Vagina (tissue), 2 donors: ENCODE data around the gene FBXO41. TPM values are rescaled to one million over a fixed set of nuclear protein-coding genes. Genes with fewer than 3 reads are reported as not detected.
A peak's percentile ranks its signal among the peaks of the same experiment; 100 is the strongest.

ENCODE experiments used
- DNase-seq, 2 donors: peaks; one replicate each; pipeline ENCODE4 v3.0.0-alpha.2; 2017; ENCODE audit errors: extremely low spot score in 2 of 2
- H3K27ac ChIP-seq: fragments of 200-600 bp; sonication (generic); one replicate; pipeline ENCODE4 v1.5.1; 2019
- H3K27me3 ChIP-seq: fragments of 200-600 bp; sonication (generic); one replicate; pipeline ENCODE4 v1.5.1; 2019
- H3K36me3 ChIP-seq, 2 donors: fragments of 200-600 bp; sonication (generic); one replicate each; pipeline ENCODE4 v1.5.1; 2017 to 2019
- H3K4me1 ChIP-seq: fragments of 200-600 bp; sonication (generic); one replicate; pipeline ENCODE4 v1.5.1; 2019
- H3K4me3 ChIP-seq, 2 donors: fragments of 200-600 bp; sonication (generic); 1 replicate in 1 of 2; 2 replicates in 1 of 2; pipeline ENCODE4 v1.5.1; 2016 to 2019
- H3K9me3 ChIP-seq: fragments of 200-600 bp; sonication (generic); one replicate; pipeline ENCODE4 v1.5.1; 2019
- CTCF ChIP-seq, 3 experiments: fragments of 450-650 bp in 2 of 3; fragments of 200-600 bp in 1 of 3; sonication (generic) in 1 of 3; IDR thresholded peaks; one replicate each; pipeline ENCODE4 v1.5.1; 2017 to 2019; ENCODE audit warnings: antibody characterized with exemption in 3 of 3, mild to moderate bottlenecking in 2 of 3, moderate library complexity in 2 of 3
- POLR2A ChIP-seq, 2 donors: fragments of 450-650 bp; IDR thresholded peaks; one replicate each; pipeline ENCODE4 v1.6.1; 2017; ENCODE audit warnings: antibody characterized with exemption in 2 of 2, mild to moderate bottlenecking in 2 of 2, moderate library complexity in 2 of 2
- POLR2AphosphoS5 ChIP-seq, 2 donors: sonication (generic); formaldehyde crosslinking; IDR thresholded peaks; one replicate each; pipeline ENCODE4 v1.9.0; 2017; ENCODE audit warnings: antibody characterized with exemption in 2 of 2, mild to moderate bottlenecking in 2 of 2, low read depth in 1 of 2; ENCODE audit not compliant: insufficient read depth in 1 of 2
- intact Hi-C: fragments of 100-400 bp; cut with DNase I; formaldehyde crosslinking; loops from one replicate; pipeline ENCODE4 v1.15.1; 2023
- total RNA-seq: library from RNA; depleted of rRNA; stranded (reverse); fragments of >200 nt; gene quantifications from one replicate; pipeline ENCODE4 v1.2.3, GENCODE V29; 2016

FBXO41 gene
- total RNA-seq, 1 donor from 2014 or later, result 2.7 TPM

GRCh38 chr2:73268830-73269685, 15.2 kb downstream of the FBXO41 start:
- intact Hi-C loops, result no loop called here
- DNase-seq, result no peak
- H3K27ac ChIP-seq, result no peak overlapping the region
- no peaks in the 10 kb centered on the region for H3K27me3 ChIP-seq
- no peaks in the 10 kb centered on the region for H3K36me3 ChIP-seq
- H3K4me3 ChIP-seq, result peak overlapping the region; percentile 30 to 37
- peaks cover 11% of the 10 kb centered on the region for H3K4me1 ChIP-seq
- no peak for TF ChIP-seq CTCF (IDR thresholded peaks at IDR 0.05)
- no peak for TF ChIP-seq POLR2AphosphoS5 (IDR thresholded peaks at IDR 0.05; ENCODE audit: insufficient read depth in 1 of 2, low read depth in 1 of 2)
- TF ChIP-seq POLR2A (IDR thresholded peaks at IDR 0.05), result no peak
- no peaks in the 10 kb centered on the region for H3K9me3 ChIP-seq

GRCh38 chr2:73268366-73268829, 15.9 kb downstream of the FBXO41 start:
- TF ChIP-seq POLR2A (IDR thresholded peaks at IDR 0.05) (no peak), CTCF (IDR thresholded peaks at IDR 0.05) (no peak), POLR2AphosphoS5 (IDR thresholded peaks at IDR 0.05; ENCODE audit: insufficient read depth in 1 of 2, low read depth in 1 of 2) (no peak)
- Histone ChIP-seq H3K4me1 (peaks cover 11% of the 10 kb centered on the region), H3K4me3 (peak overlapping the region; percentile 30 to 37), H3K27ac (no peak overlapping the region), H3K36me3 (no peaks in the 10 kb centered on the region), H3K27me3 (no peaks in the 10 kb centered on the region), H3K9me3 (no peaks in the 10 kb centered on the region)
- intact Hi-C loops, result no loop called here
- no peak for DNase-seq

GRCh38 chr2:73267008-73267407, 17.3 kb downstream of the FBXO41 start:
- H3K36me3 ChIP-seq, result no peaks in the 10 kb centered on the region
- H3K27ac ChIP-seq, result no peak overlapping the region
- DNase-seq, result no peak
- TF ChIP-seq CTCF (IDR thresholded peaks at IDR 0.05), result no peak
- no peak for TF ChIP-seq POLR2AphosphoS5 (IDR thresholded peaks at IDR 0.05; ENCODE audit: insufficient read depth in 1 of 2, low read depth in 1 of 2)
- TF ChIP-seq POLR2A (IDR thresholded peaks at IDR 0.05), result no peak
- H3K4me3 ChIP-seq, result no peak overlapping the region
- peaks cover 11% of the 10 kb centered on the region for H3K4me1 ChIP-seq
- intact Hi-C loops, result no loop called here
- H3K9me3 ChIP-seq, result no peaks in the 10 kb centered on the region
- no peaks in the 10 kb centered on the region for H3K27me3 ChIP-seq

GRCh38 chr2:73266061-73266901, 18.0 kb downstream of the FBXO41 start:
- H3K27me3 ChIP-seq, result no peaks in the 10 kb centered on the region
- no peak overlapping the region for H3K27ac ChIP-seq

More at GRCh38 chr2:73266061-73266901, 18.0 kb downstream of the FBXO41 start:
- no peak for TF ChIP-seq POLR2A (IDR thresholded peaks at IDR 0.05)
- TF ChIP-seq POLR2AphosphoS5 (IDR thresholded peaks at IDR 0.05; ENCODE audit: insufficient read depth in 1 of 2, low read depth in 1 of 2), result no peak
- no peak for TF ChIP-seq CTCF (IDR thresholded peaks at IDR 0.05)
- no peak for DNase-seq
- Histone ChIP-seq H3K4me1 (peaks cover 11% of the 10 kb centered on the region), H3K4me3 (no peak overlapping the region), H3K9me3 (no peaks in the 10 kb centered on the region), H3K36me3 (no peaks in the 10 kb centered on the region)
- intact Hi-C loops, result no loop called here
